Stimulated activated naive B cell treated with anti-CD40 and anti-IgM and Interleukin-4, amounts not matched to agents 10 μg/mL and 1 μg/mL and 100 μg/mL, for 72 hours (primary cell): Measurements from ENCODE around the gene HSPA1A.
"Not testable (repeated sequence)": the region's sequence is repeated elsewhere in the genome, so short reads cannot be mapped to it uniquely, and the experiment has no call there.

ENCODE experiments used
- ATAC-seq, 2 donors: fragments of 150-1000 bp; cut with Tn5 transposase; replicated peaks; 2 replicates each; pipeline ENCODE4 v1.10.0; 2021; ENCODE audit warnings: moderate library complexity in 1 of 2
- DNase-seq: peaks from one replicate; pipeline ENCODE4 v3.0.0; 2021
- H3K27ac Mint-ChIP-seq: one replicate; pipeline ENCODE4 v1.8.0; 2022; ENCODE audit warnings: mild to moderate bottlenecking, mixed read lengths
- H3K27me3 Mint-ChIP-seq, 2 donors: one replicate each; pipeline ENCODE4 v1.8.0; 2022; ENCODE audit warnings: mixed read lengths in 2 of 2
- H3K36me3 Mint-ChIP-seq, 2 donors: one replicate each; pipeline ENCODE4 v1.8.0; 2022; ENCODE audit warnings: mixed read lengths in 2 of 2, mild to moderate bottlenecking in 1 of 2
- H3K4me1 Mint-ChIP-seq, 2 donors: one replicate each; pipeline ENCODE4 v1.8.0; 2022; ENCODE audit warnings: mixed read lengths in 2 of 2, mild to moderate bottlenecking in 1 of 2
- H3K4me3 Mint-ChIP-seq, 2 donors: one replicate each; pipeline ENCODE4 v1.8.0; 2022; ENCODE audit warnings: mild to moderate bottlenecking in 2 of 2, mixed read lengths in 2 of 2, moderate library complexity in 1 of 2
- H3K9me3 Mint-ChIP-seq, 2 donors: one replicate each; pipeline ENCODE4 v1.8.0; 2022; ENCODE audit warnings: mixed read lengths in 2 of 2, mild to moderate bottlenecking in 1 of 2

Gene HSPA1A

GRCh38 chr6:31830886-31831335, 15.6 kb downstream of the HSPA1A start:
- Mint-ChIP-seq H3K27ac (peak overlapping the region; percentile 86), H3K4me1 (peaks cover 18 to 48% of the 10 kb centered on the region in 2 donors), H3K9me3 (no peaks in the 10 kb centered on the region), H3K27me3 (no peaks in the 10 kb centered on the region), H3K4me3 (peak overlapping the region; percentile 88 to 90), H3K36me3 (peaks cover 11 to 12% of the 10 kb centered on the region in 2 donors)
- DNase-seq (no peak), ATAC-seq (no peak)

- no peak for ATAC-seq
- no peak for DNase-seq
- H3K27me3 Mint-ChIP-seq: no peaks in the 10 kb centered on the region
- peak overlapping the region in 1 of 2 donors; percentile 90 for H3K4me3 Mint-ChIP-seq
- peaks cover 22 to 50% of the 10 kb centered on the region in 2 donors for H3K4me1 Mint-ChIP-seq
- H3K9me3 Mint-ChIP-seq: no peaks in the 10 kb centered on the region
- H3K27ac Mint-ChIP-seq: peak overlapping the region; percentile 47
- H3K36me3 Mint-ChIP-seq: peaks cover 18 to 19% of the 10 kb centered on the region in 2 donors
Measured at GRCh38 chr6:31831350-31832215, 16.2 kb downstream of the HSPA1A start.

DNA sequence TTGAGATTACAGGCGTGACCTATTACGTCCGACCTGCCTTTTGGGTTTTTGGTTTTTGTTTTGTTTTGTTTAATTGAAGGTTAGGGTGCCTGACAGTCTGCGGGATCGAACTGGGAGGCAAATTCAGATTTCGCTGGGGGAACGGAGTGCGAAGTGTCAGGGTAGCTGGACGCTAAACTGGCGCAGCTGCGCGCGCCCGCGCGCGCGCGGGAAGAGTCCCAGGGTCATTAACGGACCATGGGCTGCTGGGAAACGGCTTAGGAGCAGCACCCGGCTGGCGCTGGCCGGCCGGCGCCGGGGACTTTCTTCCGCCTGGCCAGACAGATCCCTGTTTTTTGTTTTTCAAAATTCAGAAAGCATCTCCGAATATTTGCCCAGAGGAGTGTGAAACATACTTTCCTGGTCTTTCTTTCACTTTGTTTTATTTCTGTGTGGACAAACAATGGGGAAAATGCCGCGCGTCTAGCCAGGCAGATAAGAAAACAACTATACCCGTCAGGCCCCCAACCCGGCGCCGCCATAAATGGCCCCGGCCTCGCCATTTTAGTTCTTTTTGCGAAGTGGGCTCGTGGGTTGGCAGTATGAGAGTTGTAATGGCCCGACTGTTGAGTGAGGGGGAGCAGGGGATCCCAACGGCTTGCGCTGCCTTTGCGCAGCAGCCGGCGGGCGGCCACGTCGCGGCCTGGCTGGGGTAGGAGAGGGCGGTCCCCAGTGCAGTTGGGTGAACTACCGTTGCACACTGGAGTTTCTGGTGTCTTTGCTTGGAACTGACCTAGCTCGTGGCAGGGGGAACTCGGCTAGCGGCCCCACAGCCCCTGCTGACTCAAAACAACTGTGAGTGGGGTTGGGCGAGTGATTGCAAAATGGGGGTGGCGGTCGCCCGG, 19.3 kb downstream of the HSPA1A start:
- H3K9me3 Mint-ChIP-seq: no peaks in the 10 kb centered on the region
- peak; percentile 70 to 71 for ATAC-seq
- DNase-seq: peak; percentile 75
- no peaks in the 10 kb centered on the region for H3K27me3 Mint-ChIP-seq
- peak overlapping the region; percentile 98 to 100 for H3K4me3 Mint-ChIP-seq
- H3K27ac Mint-ChIP-seq: peak overlapping the region; percentile 98
- peaks cover 33 to 62% of the 10 kb centered on the region in 2 donors for H3K4me1 Mint-ChIP-seq
- peaks cover 39 to 43% of the 10 kb centered on the region in 2 donors for H3K36me3 Mint-ChIP-seq

GRCh38 chr6:31836047-31836473, 20.7 kb downstream of the HSPA1A start:
- Mint-ChIP-seq H3K27me3 (no peaks in the 10 kb centered on the region), H3K9me3 (no peaks in the 10 kb centered on the region), H3K27ac (peak overlapping the region; percentile 98), H3K4me3 (peak overlapping the region; percentile 98 to 100), H3K4me1 (peaks cover 28 to 47% of the 10 kb centered on the region in 2 donors), H3K36me3 (peaks cover 48 to 53% of the 10 kb centered on the region in 2 donors)
- ATAC-seq (no peak), DNase-seq (no peak)

DNA sequence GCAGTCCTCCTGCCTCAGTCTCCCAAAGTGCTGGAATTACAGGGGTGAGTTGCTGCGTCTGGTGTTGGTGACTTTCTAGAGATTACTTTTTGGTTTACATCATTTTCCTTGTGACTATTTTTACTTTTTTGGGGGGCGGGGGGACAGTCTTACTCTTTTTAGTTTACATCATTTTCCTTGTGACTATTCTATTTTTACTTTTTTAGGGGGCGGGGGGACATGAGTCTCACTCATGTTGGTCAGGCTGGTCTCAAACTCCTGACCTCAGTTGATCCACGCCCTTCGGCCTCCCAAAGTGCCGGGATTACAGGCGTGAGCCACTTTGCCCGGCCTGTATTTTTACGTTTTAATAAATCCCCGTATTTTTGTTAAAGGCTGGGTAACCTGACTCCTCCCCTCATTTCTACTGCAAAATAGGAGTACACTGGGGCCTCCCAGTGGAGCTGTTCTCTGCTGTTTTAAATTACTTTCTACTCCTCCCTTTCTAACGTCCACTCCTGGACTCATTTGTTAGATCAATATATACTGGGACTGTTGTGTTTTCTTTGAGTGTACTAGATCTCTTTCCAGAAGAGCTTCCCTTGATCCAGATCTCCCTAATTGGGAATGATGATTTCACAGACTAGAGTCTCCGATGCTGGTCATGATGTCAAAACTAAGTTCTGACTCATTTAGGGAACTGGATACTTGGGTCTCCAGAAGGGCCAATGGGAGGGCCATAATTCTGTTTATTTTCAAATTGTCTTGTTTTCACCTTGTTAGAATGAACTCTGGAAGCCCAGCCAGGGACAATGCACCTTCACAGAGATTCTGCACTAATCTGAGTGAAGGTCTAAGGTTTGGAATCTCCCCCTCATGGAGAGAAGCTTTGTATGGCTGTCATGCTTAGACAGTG, 21.4 kb downstream of the HSPA1A start:
- no peaks in the 10 kb centered on the region for H3K27me3 Mint-ChIP-seq
- peaks cover 50 to 57% of the 10 kb centered on the region in 2 donors for H3K36me3 Mint-ChIP-seq
- H3K4me3 Mint-ChIP-seq: peak overlapping the region; percentile 98 to 100
- DNase-seq (no peak), ATAC-seq (no peak)
- H3K27ac Mint-ChIP-seq: peak overlapping the region; percentile 98
- no peaks in the 10 kb centered on the region for H3K9me3 Mint-ChIP-seq
- H3K4me1 Mint-ChIP-seq: peaks cover 28 to 47% of the 10 kb centered on the region in 2 donors

DNA sequence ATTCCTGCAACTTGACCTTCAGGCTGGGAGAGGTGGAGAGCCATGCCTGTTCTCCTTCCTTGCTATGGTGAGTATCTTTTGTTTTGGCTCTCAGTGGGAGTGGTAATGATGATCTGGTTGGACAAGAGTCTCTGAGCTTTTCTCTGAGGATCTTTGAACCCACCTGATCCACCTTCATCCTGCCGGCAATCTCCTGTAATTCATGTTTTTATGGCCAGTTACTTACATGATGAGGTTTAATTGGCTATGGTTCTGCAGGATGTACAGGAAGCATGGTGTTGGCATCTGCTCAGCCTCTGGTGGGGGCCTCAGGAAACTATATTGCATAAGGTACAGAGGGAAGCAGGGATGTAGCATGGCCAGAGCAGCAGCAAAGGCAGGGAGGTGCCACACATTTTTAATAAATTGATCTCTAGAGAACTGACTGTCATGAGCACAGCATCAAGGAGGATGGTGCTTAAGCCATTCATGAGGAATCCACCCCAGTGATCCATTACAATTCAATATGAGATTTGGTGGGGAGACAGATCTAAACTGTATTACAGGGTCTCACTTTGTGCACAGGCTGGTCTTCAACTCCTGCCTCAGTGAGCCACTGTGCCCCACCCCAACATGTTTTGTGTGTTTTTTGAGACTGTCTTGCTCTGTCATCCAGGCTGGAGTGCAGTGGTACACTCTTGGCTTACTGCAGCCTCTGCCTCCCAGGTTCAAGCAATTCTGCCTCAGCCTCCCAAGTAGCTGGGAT, 22.2 kb downstream of the HSPA1A start:
- DNase-seq (no peak), ATAC-seq (no peak)
- Mint-ChIP-seq H3K27me3 (no peaks in the 10 kb centered on the region), H3K9me3 (no peaks in the 10 kb centered on the region), H3K4me1 (peaks cover 28 to 47% of the 10 kb centered on the region in 2 donors), H3K27ac (peak overlapping the region; percentile 98), H3K36me3 (peaks cover 50 to 57% of the 10 kb centered on the region in 2 donors), H3K4me3 (peak overlapping the region; percentile 98 to 100)

DNA sequence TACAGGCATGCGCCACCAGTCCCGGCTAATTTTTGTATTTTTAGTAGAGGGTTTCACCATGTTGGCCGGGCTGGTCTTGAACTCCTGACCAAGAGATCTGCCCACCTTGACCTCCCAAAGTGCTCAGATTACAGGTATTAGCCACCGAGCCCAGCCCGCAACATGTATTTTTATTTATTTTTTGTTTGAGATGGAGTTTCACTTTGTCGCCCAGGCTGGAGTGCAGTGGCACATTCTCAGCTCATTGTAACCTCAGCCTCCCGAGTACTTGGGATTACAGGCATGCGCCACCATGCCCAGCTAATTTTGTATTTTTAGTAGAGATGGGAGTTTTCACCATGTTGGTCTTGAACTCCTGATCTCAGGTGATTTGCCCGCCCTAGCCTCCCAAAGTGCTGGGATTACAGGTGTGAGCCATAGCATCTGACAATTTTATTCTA, 22.8 kb downstream of the HSPA1A start:
- peak overlapping the region; percentile 98 to 100 for H3K4me3 Mint-ChIP-seq
- H3K36me3 Mint-ChIP-seq: peaks cover 50 to 57% of the 10 kb centered on the region in 2 donors
- DNase-seq, H3K9me3 Mint-ChIP-seq, H3K27me3 Mint-ChIP-seq, ATAC-seq, H3K27ac Mint-ChIP-seq: not testable (repeated sequence)
- peaks cover 28 to 42% of the 10 kb centered on the region in 2 donors for H3K4me1 Mint-ChIP-seq

- peak overlapping the region; percentile 21 to 98 for H3K4me3 Mint-ChIP-seq
Measured at GRCh38 chr6:31838968-31839367, 23.6 kb downstream of the HSPA1A start.

GRCh38 chr6:31839779-31840126, 24.4 kb downstream of the HSPA1A start:
- H3K27me3 Mint-ChIP-seq, H3K4me3 Mint-ChIP-seq, DNase-seq, ATAC-seq, H3K9me3 Mint-ChIP-seq: not testable (repeated sequence)
- H3K27ac Mint-ChIP-seq: peak overlapping the region; percentile 42
- peaks cover 49 to 55% of the 10 kb centered on the region in 2 donors for H3K36me3 Mint-ChIP-seq
- H3K4me1 Mint-ChIP-seq: peaks cover 23 to 37% of the 10 kb centered on the region in 2 donors

More at GRCh38 chr6:31838968-31839367, 23.6 kb downstream of the HSPA1A start:
- ATAC-seq (no peak), DNase-seq (no peak)
- no peaks in the 10 kb centered on the region for H3K27me3 Mint-ChIP-seq
- H3K4me1 Mint-ChIP-seq: peaks cover 26 to 40% of the 10 kb centered on the region in 2 donors
- peak overlapping the region; percentile 44 for H3K27ac Mint-ChIP-seq
- peaks cover 50 to 57% of the 10 kb centered on the region in 2 donors for H3K36me3 Mint-ChIP-seq
- no peaks in the 10 kb centered on the region for H3K9me3 Mint-ChIP-seq

DNA sequence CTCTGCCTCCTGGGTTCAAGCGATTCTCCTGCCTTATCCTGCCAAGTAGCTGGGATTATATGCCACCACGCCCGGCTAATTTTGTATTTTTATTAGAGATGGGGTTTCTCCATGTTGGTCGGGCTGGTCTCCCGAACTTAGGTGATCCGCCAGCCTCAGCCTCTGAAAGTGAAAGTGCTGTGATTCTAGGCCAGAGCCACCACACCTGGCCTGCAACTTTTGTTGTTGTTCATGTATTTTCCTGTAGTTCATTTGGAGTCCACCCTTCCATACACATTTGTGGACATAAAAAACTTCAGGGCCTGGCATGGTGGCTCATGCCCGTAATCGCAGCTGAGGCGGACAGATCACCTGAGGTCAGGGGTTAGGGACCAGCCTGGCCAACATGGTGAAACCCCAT, 26.7 kb downstream of the HSPA1A start:
- no peaks in the 10 kb centered on the region for H3K27me3 Mint-ChIP-seq
- DNase-seq (no peak), ATAC-seq (peak in 1 of 2 donors; percentile 25)
- peak overlapping the region in 1 of 2 donors; percentile 28 for H3K4me3 Mint-ChIP-seq
- peaks cover 13 to 21% of the 10 kb centered on the region in 2 donors for H3K4me1 Mint-ChIP-seq
- peaks cover 29 to 42% of the 10 kb centered on the region in 2 donors for H3K36me3 Mint-ChIP-seq
- peak overlapping the region; percentile 42 for H3K27ac Mint-ChIP-seq
- H3K9me3 Mint-ChIP-seq: no peaks in the 10 kb centered on the region

- peaks cover 10 to 27% of the 10 kb centered on the region in 2 donors for H3K36me3 Mint-ChIP-seq
- H3K27me3 Mint-ChIP-seq: no peaks in the 10 kb centered on the region
- ATAC-seq: peak in 1 of 2 donors; percentile 21
- DNase-seq: no peak
- no peaks in the 10 kb centered on the region for H3K9me3 Mint-ChIP-seq
- peaks cover 4 to 5% of the 10 kb centered on the region in 2 donors for H3K4me1 Mint-ChIP-seq
- no peak overlapping the region for H3K4me3 Mint-ChIP-seq
- H3K27ac Mint-ChIP-seq: no peak overlapping the region
Measured at GRCh38 chr6:31844507-31844906, 29.2 kb downstream of the HSPA1A start.

- Mint-ChIP-seq H3K4me3 (no peak overlapping the region), H3K27me3 (no peaks in the 10 kb centered on the region), H3K9me3 (no peaks in the 10 kb centered on the region), H3K36me3 (peaks cover under 1 to 15% of the 10 kb centered on the region in 2 donors), H3K27ac (no peak overlapping the region), H3K4me1 (peaks cover 4 to 5% of the 10 kb centered on the region in 2 donors)
- DNase-seq: no peak
- no peak for ATAC-seq
Measured at GRCh38 chr6:31847276-31847978, 32.1 kb downstream of the HSPA1A start.
